Airway epithelial cell (primary cell): ENCODE results near the gene ARMH1. TPM values are rescaled to one million over a fixed set of nuclear protein-coding genes. Genes with fewer than 3 reads are reported as not detected.

Source experiments
- total RNA-seq: library from RNA; depleted of rRNA; stranded (reverse); fragments of >200 nt; gene quantifications from 2 replicates; pipeline ENCODE4 v1.2.3, GENCODE V29; 2015

Gene ARMH1
- total RNA-seq = not detected in 2 replicates

GRCh38 chr1:44674113-44675000, at the start of gene ARMH1, which contains the start of gene TMEM53:
ARMH1 (plus strand) TSS chr1:44674714; CDS start chr1:44689698, 14,984 bp downstream.
TMEM53 (minus strand) TSS chr1:44674481; CDS start chr1:44674391, 90 bp downstream.

GRCh38 chr1:44730741-44731512, 56.4 kb downstream of the ARMH1 start, which contains the start of gene RNU5D-1:
RNU5D-1 (minus strand) TSS chr1:44731170.

GRCh38 chr1:44739307-44740178, 65.0 kb downstream of the ARMH1 start, which contains the start of gene KIF2C:
KIF2C (plus strand) TSS chr1:44739837; CDS start chr1:44739933, 96 bp downstream.

Other genes starting within 250 kb of the ARMH1 start
- 6.1 and 7.1 TPM in 2 replicates for gene TMEM53, start 233 bp upstream of the ARMH1 start, total RNA-seq
- gene RNU5D-1, start 56.5 kb downstream of the ARMH1 start, total RNA-seq = not detected in 2 replicates
- gene KIF2C, start 65.1 kb downstream of the ARMH1 start, total RNA-seq = 33.5 and 38.5 TPM in 2 replicates
- gene RPS8, start 100.8 kb downstream of the ARMH1 start, total RNA-seq = 2,641 and 2,737 TPM in 2 replicates
- 0.05 and 0.07 TPM in 2 replicates for gene BEST4, start 113.5 kb downstream of the ARMH1 start, total RNA-seq
- gene PLK3, start 125.7 kb downstream of the ARMH1 start, total RNA-seq = 35.7 and 40.8 TPM in 2 replicates
- not detected in 2 replicates for gene DYNLT4, start 132.6 kb downstream of the ARMH1 start, total RNA-seq
- gene BTBD19, start 133.8 kb downstream of the ARMH1 start, total RNA-seq = 0.84 and 1.2 TPM in 2 replicates
- not detected in 2 replicates for gene PTCH2, start 168.5 kb downstream of the ARMH1 start, total RNA-seq